K562 (cell line): ENCODE results near the gene MAN1A1. TPM values are rescaled to one million over a fixed set of nuclear protein-coding genes. Genes with fewer than 3 reads are reported as not detected.

ENCODE experiments used
- CC2D1A ChIP-seq: fragments of 450-650 bp; IDR thresholded peaks from 2 replicates; pipeline ENCODE4 v1.6.1; 2017; ENCODE audit warnings: mild to moderate bottlenecking
- MTA1 ChIP-seq: fragments of 450-650 bp; IDR thresholded peaks from 2 replicates; pipeline ENCODE4 v1.6.1; 2017; ENCODE audit warnings: borderline replicate concordance
- NR2C2 ChIP-seq, 2 experiments: fragments of 200-800 bp in 1 of 2; sonication (Bioruptor generic) in 1 of 2; sonication (generic) in 1 of 2; formaldehyde crosslinking in 1 of 2; IDR thresholded peaks; 2 replicates each; pipeline versions ENCODE4 v1.6.1 to v1.8.0; 2016 to 2022; ENCODE audit warnings: mild to moderate bottlenecking in 1 of 2, missing compliant biosample characterization in 1 of 2, missing genetic modification characterization in 1 of 2, missing genetic modification reagents in 1 of 2
- POLR3A ChIP-seq: IDR thresholded peaks from 2 replicates; pipeline ENCODE4 v1.6.1; 2011; ENCODE audit warnings: borderline replicate concordance, mild to moderate bottlenecking, moderate library complexity; ENCODE audit not compliant: insufficient read length, insufficient read depth; ENCODE audit errors: extremely low read depth
- PTBP1 ChIP-seq: fragments of 200-400 bp; formaldehyde crosslinking; IDR thresholded peaks from 2 replicates; pipeline ENCODE4 v1.6.1; 2017; ENCODE audit warnings: low read depth, low read length
- RERE ChIP-seq: sonication (generic); formaldehyde crosslinking; IDR thresholded peaks from 2 replicates; pipeline ENCODE4 v1.8.0; 2023; ENCODE audit warnings: missing genetic modification reagents, mild to moderate bottlenecking, borderline replicate concordance
- SNAPC5 ChIP-seq: fragments of 250-450 bp; sonication (Bioruptor Pico); IDR thresholded peaks from 2 replicates; pipeline ENCODE4 v1.8.0; 2021; ENCODE audit warnings: moderate library complexity, mild to moderate bottlenecking, inconsistent platforms
- SREBF2 ChIP-seq: sonication (generic); formaldehyde crosslinking; IDR thresholded peaks from 2 replicates; pipeline ENCODE4 v1.4.0; 2020; ENCODE audit warnings: mild to moderate bottlenecking, missing genetic modification reagents
- ZNF318 ChIP-seq, 2 experiments: fragments of 450-650 bp; IDR thresholded peaks; 2 replicates each; pipeline ENCODE4 v1.6.1; 2016; ENCODE audit warnings: mild to moderate bottlenecking in 2 of 2, borderline replicate concordance in 1 of 2, low read depth in 1 of 2, moderate library complexity in 1 of 2
- polyA plus RNA-seq, 8 experiments: library from polyadenylated mRNA; depleted of rRNA in 4 of 8; stranded (reverse) in 5 of 8; unstranded in 3 of 8; fragments of >200 nt; fragmentation: Nextera tagmentation in 2 of 8; fragmentation: Illumina TruSeq in 1 of 8; extraction: Ambion mirVana in 2 of 8; extraction: Trizol in 1 of 8; gene quantifications; 2 replicates each; pipeline versions ENCODE4 v1.2.1 to v1.2.3, GENCODE V29; 2011 to 2014; ENCODE audit warnings: inconsistent platforms in 1 of 8, missing spikeins in 1 of 8
- total RNA-seq, 7 experiments: library from RNA; depleted of rRNA in 6 of 7; stranded (reverse); fragments of >200 nt in 6 of 7; fragmentation: Illumina TruSeq in 2 of 7; extraction: Trizol in 2 of 7; gene quantifications; 2 replicates each; pipeline versions ENCODE4 v1.2.1 to v1.2.3, GENCODE V29; 2011 to 2021; ENCODE audit warnings: low replicate concordance in 1 of 7

MAN1A1 gene
- total and polyA plus RNA-seq, 9 of the 15 experiments (the other 6 are each of a cell fraction or from before 2014, with no cell fraction given) = 24.5 to 78.4 (median 59.7) TPM

- TF ChIP-seq ZNF318 (IDR thresholded peaks at IDR 0.05; ENCODE audit: borderline replicate concordance in 1 of 2, low read depth in 1 of 2) = peak in 1 of 2 experiments; percentile 45; a peak in 2 of 4 replicates
- peak; percentile 90; the same call in 1 of the 2 replicates for TF ChIP-seq CC2D1A
- TF ChIP-seq PTBP1 = no peak
- no peak for TF ChIP-seq SNAPC5 (CRISPR knock-in tag)
- no peak for TF ChIP-seq POLR3A
- no peak for TF ChIP-seq SREBF2
- no peak for TF ChIP-seq NR2C2 (CRISPR knock-in tag; IDR thresholded peaks at IDR 0.05)
- peak; percentile 47; the same call in 1 of the 2 replicates for TF ChIP-seq NR2C2 (tag; IDR thresholded peaks at IDR 0.05)
- TF ChIP-seq RERE = no peak
- TF ChIP-seq MTA1 = peak; percentile 89
Observed at GRCh38 chr6:119137194-119138072, 212.1 kb downstream of the MAN1A1 start (continued).
